OCI-LY3 (cell line): Measurements from ENCODE around the gene LYST.

Source experiments
- EZH2phosphoT487 ChIP-seq: fragments of 200-600 bp; shearing (Covaris generic); IDR thresholded peaks from 2 replicates; pipeline ENCODE4 v1.6.1; 2018; ENCODE audit warnings: antibody characterized with exemption, mixed run types, low read depth
- TF ChIP-seq, protein P1 (sequence below): fragments of 200-600, 300-600 bp; sonication (generic); IDR thresholded peaks from 2 replicates; pipeline ENCODE4 v1.5.1; 2014; ENCODE audit warnings: antibody characterized with exemption, low read length, low read depth

DNA sequence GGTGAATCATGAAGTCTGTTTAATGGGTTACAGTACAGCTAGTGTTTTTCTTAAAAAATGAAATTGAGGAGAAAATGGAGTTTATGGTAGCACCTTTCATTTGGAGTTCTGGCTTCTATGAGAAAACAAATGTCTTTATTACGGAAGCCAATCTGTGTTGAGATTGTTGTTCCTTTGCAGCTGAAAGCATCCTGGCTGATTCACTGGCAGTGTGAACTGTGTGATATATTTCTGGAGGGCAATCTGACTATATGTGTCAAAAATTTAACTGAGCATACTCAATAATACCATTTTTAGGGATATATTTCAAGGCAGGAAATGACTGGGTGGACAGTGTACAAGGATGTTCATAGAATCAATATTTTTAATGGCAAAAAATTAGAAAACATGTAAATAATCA lies 46.6 kb upstream of the LYST start:
- TF ChIP-seq, protein P1, sequence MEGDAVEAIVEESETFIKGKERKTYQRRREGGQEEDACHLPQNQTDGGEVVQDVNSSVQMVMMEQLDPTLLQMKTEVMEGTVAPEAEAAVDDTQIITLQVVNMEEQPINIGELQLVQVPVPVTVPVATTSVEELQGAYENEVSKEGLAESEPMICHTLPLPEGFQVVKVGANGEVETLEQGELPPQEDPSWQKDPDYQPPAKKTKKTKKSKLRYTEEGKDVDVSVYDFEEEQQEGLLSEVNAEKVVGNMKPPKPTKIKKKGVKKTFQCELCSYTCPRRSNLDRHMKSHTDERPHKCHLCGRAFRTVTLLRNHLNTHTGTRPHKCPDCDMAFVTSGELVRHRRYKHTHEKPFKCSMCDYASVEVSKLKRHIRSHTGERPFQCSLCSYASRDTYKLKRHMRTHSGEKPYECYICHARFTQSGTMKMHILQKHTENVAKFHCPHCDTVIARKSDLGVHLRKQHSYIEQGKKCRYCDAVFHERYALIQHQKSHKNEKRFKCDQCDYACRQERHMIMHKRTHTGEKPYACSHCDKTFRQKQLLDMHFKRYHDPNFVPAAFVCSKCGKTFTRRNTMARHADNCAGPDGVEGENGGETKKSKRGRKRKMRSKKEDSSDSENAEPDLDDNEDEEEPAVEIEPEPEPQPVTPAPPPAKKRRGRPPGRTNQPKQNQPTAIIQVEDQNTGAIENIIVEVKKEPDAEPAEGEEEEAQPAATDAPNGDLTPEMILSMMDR = no peak
- no peak for TF ChIP-seq EZH2phosphoT487
